Central memory CD4-positive, alpha-beta T cell (primary cell): ENCODE results near the gene DPM3.

Source experiments
- DNase-seq: peaks from one replicate; pipeline ENCODE4 v3.0.0; 2022

DPM3 gene

DNA sequence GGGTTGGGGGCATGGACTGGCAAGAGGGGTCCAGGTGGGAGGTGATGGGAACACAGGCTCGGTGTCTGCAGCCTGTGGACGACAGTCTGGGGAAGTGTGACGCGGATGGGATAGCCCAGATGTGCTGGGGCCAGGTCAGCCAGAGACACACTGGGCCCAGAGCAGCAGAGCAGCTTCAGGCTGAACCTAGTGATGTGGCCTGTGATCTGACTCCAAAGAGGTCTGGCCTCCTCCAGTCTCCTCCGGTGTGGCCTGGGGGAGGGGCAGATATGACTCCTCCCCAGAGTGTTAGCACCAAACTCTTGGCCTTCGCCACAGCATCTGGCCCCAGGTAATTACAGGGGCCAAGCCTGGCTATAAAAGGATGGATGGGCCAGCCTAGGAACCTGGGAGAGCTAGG, 48.2 kb downstream of the DPM3 start:
- DNase-seq: no peak

DNA sequence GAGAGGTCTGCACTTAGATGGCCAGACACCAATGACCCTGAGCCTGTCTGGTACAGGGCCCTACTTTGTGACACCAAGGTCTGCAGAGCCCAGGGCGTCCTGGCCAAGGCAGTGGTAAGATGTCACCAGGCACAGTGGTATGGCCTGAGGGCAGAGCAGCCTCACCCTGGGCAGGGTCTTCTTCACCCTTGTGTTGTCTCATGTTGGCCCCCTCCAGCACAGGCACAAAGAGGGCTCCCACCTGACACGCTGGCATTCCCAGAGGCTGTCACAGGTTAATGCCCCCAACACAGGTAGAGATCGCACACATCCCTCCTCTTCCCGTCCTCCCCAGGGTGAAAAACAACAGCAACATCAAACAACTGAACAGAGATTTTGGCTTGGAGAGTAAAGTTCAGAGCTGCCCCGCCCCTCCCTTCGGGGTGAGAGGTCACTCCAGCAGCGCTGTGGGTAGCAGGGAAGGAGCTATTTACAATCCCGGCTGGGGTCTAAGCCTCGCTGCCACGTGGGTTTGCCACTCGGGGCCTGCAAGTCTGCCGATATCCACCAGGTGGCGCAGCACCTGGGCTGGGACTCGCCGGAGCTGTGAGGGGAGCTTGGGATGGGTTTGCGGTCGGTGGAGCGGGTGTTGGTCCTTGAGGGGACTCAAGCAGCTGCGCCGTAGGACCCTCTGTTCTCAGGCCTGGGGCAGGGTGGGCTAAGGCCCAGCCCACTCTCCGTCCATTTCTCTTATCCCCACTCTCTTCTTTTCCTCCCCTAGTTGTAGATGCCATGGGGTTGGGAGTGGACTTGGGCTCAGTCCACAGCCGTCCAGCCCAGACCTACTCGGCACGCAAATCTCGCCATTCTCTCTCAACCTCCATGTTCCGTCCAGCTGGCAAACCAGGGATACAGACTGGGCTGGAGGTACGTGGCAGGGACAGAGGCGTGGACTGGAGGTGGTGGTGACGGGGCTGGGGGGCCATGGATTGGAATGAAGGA, 49.0 kb downstream of the DPM3 start:
- peak; percentile 69 for DNase-seq
